SK-N-SH (cell line): ENCODE results near the gene YBX2. TPM values are rescaled to one million over a fixed set of nuclear protein-coding genes. Genes with fewer than 3 reads are reported as not detected.

Source experiments
- CTCF ChIA-PET: fragments of 300-600, 350-600 bp; formaldehyde crosslinking; extraction: SDS; loops from one replicate; lab custom pipeline; 2021; lab: Yijun Ruan, JAX
- POLR2A ChIA-PET: fragments of 350-600 bp; sonication (Branson Sonifier 250); formaldehyde crosslinking; extraction: SDS; loops from one replicate; lab custom pipeline; 2020; ENCODE audit warnings: antibody characterized with exemption, inconsistent platforms; lab: Yijun Ruan, JAX
- DNase-seq: peaks from one replicate; pipeline ENCODE4 v3.0.0; 2012
- H2AFZ ChIP-seq: fragments of 200-600 bp; sonication (generic); 2 replicates; pipeline ENCODE4 v1.8.1; 2016; ENCODE audit warnings: antibody characterized with exemption, mild to moderate bottlenecking, low read depth
- H3F3A ChIP-seq: fragments of 200-600 bp; sonication (generic); replicated peaks from 2 replicates; pipeline ENCODE3; 2016; ENCODE audit warnings: antibody characterized with exemption, mild to moderate bottlenecking; ENCODE audit not compliant: insufficient read depth
- H3K27ac ChIP-seq, 2 experiments: fragments of 200-500 bp in 1 of 2; fragments of 200-600 bp in 1 of 2; sonication (Bioruptor generic) in 1 of 2; sonication (generic), shearing (Covaris generic) in 1 of 2; 2 replicates each; pipeline versions ENCODE4 v1.5.1 to v1.6.1; 2014 to 2016; ENCODE audit warnings: low read depth in 2 of 2, inconsistent platforms in 1 of 2, low read length in 1 of 2, mild to moderate bottlenecking in 1 of 2, mixed read lengths in 1 of 2
- H3K27me3 ChIP-seq: fragments of 200-600 bp; sonication (generic), shearing (Covaris generic); 2 replicates; pipeline ENCODE4 v1.6.1; 2016; ENCODE audit warnings: mixed run types; ENCODE audit not compliant: insufficient read depth
- H3K36me3 ChIP-seq, 2 experiments: fragments of 200-500 bp in 1 of 2; fragments of 200-600 bp in 1 of 2; sonication (Bioruptor generic) in 1 of 2; sonication (generic) in 1 of 2; replicated peaks in 1 of 2; 2 replicates each; pipeline versions ENCODE3 to v1.5.1; 2014 to 2016; ENCODE audit warnings: low read length in 1 of 2, mild to moderate bottlenecking in 1 of 2; ENCODE audit not compliant: insufficient read depth in 2 of 2, control insufficient read depth in 1 of 2
- H3K4me1 ChIP-seq, 2 experiments: fragments of 200-500 bp in 1 of 2; fragments of 200-600 bp in 1 of 2; sonication (Bioruptor generic) in 1 of 2; sonication (generic), shearing (Covaris generic) in 1 of 2; 2 replicates each; pipeline versions ENCODE4 v1.5.1 to v1.6.1; 2014 to 2016; ENCODE audit warnings: low read depth in 1 of 2, low read length in 1 of 2, mixed run types in 1 of 2; ENCODE audit not compliant: insufficient read depth in 2 of 2, control insufficient read depth in 1 of 2
- H3K4me2 ChIP-seq: fragments of 200-600 bp; sonication (generic), shearing (Covaris generic); 2 replicates; pipeline ENCODE4 v1.6.1; 2017; ENCODE audit warnings: mixed run types
- H3K4me3 ChIP-seq, 2 experiments: fragments of 200-500 bp in 1 of 2; fragments of 200-600 bp in 1 of 2; sonication (Bioruptor generic) in 1 of 2; sonication (generic), shearing (Covaris generic) in 1 of 2; 2 replicates each; pipeline versions ENCODE4 v1.5.1 to v1.8.1; 2014 to 2016; ENCODE audit warnings: low read depth in 2 of 2, inconsistent platforms in 1 of 2, low read length in 1 of 2, mild to moderate bottlenecking in 1 of 2, mixed read lengths in 1 of 2, moderate library complexity in 1 of 2
- H3K79me2 ChIP-seq: fragments of 200-600 bp; sonication (generic); 2 replicates; pipeline ENCODE4 v1.8.1; 2017; ENCODE audit warnings: mild to moderate bottlenecking; ENCODE audit not compliant: insufficient read depth
- H3K9ac ChIP-seq: fragments of 200-600 bp; sonication (generic); 2 replicates; pipeline ENCODE4 v1.6.1; 2017; ENCODE audit warnings: mixed run types
- H3K9me2 ChIP-seq: fragments of 200-600 bp; sonication (generic); 2 replicates; pipeline ENCODE4 v1.6.1; 2017; ENCODE audit warnings: mixed run types
- H3K9me3 ChIP-seq: fragments of 200-600 bp; sonication (generic); 2 replicates; pipeline ENCODE4 v1.6.1; 2017; ENCODE audit warnings: mixed run types, mild to moderate bottlenecking, moderate library complexity
- H4K20me1 ChIP-seq: fragments of 200-600 bp; sonication (generic); 2 replicates; pipeline ENCODE4 v1.6.1; 2017; ENCODE audit warnings: mild to moderate bottlenecking, mixed run types; ENCODE audit not compliant: insufficient read depth
- CHD2 ChIP-seq: fragments of 150-350 bp; IDR thresholded peaks from 2 replicates; pipeline ENCODE4 v1.6.1; 2018; ENCODE audit warnings: low read length; ENCODE audit not compliant: partially characterized antibody
- CTCF ChIP-seq: fragments of 200-600 bp; sonication (generic); IDR thresholded peaks from 2 replicates; pipeline ENCODE4 v1.6.1; 2017; ENCODE audit warnings: antibody characterized with exemption, mild to moderate bottlenecking, moderate library complexity
- EZH2phosphoT487 ChIP-seq: fragments of 200-600 bp; sonication (generic); IDR thresholded peaks from 2 replicates; pipeline ENCODE4 v1.6.1; 2017; ENCODE audit warnings: low read depth, mixed run types, mild to moderate bottlenecking, antibody characterized with exemption, moderate library complexity, borderline replicate concordance
- GATA2 ChIP-seq: sonication (generic); formaldehyde crosslinking; IDR thresholded peaks from 2 replicates; pipeline ENCODE4 v1.5.0; 2020; ENCODE audit warnings: mild to moderate bottlenecking, missing genetic modification reagents
- IRF3 ChIP-seq: fragments of 150-350 bp; IDR thresholded peaks from 2 replicates; pipeline ENCODE4 v1.6.1; 2016; ENCODE audit warnings: mild to moderate bottlenecking, low read depth, low read length
- MAX ChIP-seq: IDR thresholded peaks from 2 replicates; pipeline ENCODE4 v1.4.0; 2012; ENCODE audit warnings: low read depth
- MEF2A ChIP-seq: IDR thresholded peaks from 2 replicates; pipeline ENCODE4 v1.4.0; 2012; ENCODE audit warnings: low read depth, borderline replicate concordance
- NRF1 ChIP-seq: IDR thresholded peaks from 2 replicates; pipeline ENCODE4 v1.6.1; 2012; ENCODE audit warnings: low read depth, mild to moderate bottlenecking, low read length
- RAD21 ChIP-seq: IDR thresholded peaks from 2 replicates; pipeline ENCODE4 v1.6.1; 2012; ENCODE audit warnings: mild to moderate bottlenecking, low read length
- REST ChIP-seq: IDR thresholded peaks from 2 replicates; pipeline ENCODE4 v1.6.1; 2012; ENCODE audit warnings: mild to moderate bottlenecking, low read depth, low read length, moderate library complexity
- RXRA ChIP-seq: IDR thresholded peaks from 2 replicates; pipeline ENCODE4 v1.4.0; 2012; ENCODE audit warnings: low read depth, mild to moderate bottlenecking, borderline replicate concordance
- SIN3A ChIP-seq: IDR thresholded peaks from 2 replicates; pipeline ENCODE4 v1.6.1; 2012; ENCODE audit warnings: low read depth, mild to moderate bottlenecking, low read length, moderate library complexity, borderline replicate concordance
- SMC3 ChIP-seq: IDR thresholded peaks from 2 replicates; pipeline ENCODE4 v1.6.1; 2012; ENCODE audit warnings: low read depth, low read length, improper control_type of control experiment
- TAF1 ChIP-seq: IDR thresholded peaks from 2 replicates; pipeline ENCODE4 v1.6.1; 2012; ENCODE audit warnings: low read depth, mild to moderate bottlenecking, low read length, moderate library complexity, borderline replicate concordance
- WGBS: methylation state at CpG from one replicate; pipeline ENCODE4 v1.1.6; 2017; ENCODE audit warnings: low lambda C conversion rate; 5-methylcytosine and 5-hydroxymethylcytosine counted together
- polyA plus RNA-seq, 3 experiments: library from polyadenylated mRNA; depleted of rRNA; stranded (reverse); fragments of >200 nt; gene quantifications; 2 replicates each; pipeline ENCODE4 v1.2.3, GENCODE V29; 2012

Gene YBX2
- polyA plus RNA-seq, 1 of the 3 experiments (the other 2 are of a cell fraction), result 0.54 TPM

- TF ChIP-seq RAD21, result no peak
- TF ChIP-seq GATA2 (CRISPR knock-in tag), result no peak
- TF ChIP-seq TAF1, result no peak
- TF ChIP-seq CTCF, result no peak
- no peak for TF ChIP-seq CHD2
- TF ChIP-seq RXRA, result no peak
- TF ChIP-seq REST, result no peak
- TF ChIP-seq SMC3, result no peak
- no peak for TF ChIP-seq MAX
- no peak for TF ChIP-seq NRF1
- TF ChIP-seq SIN3A, result no peak
- TF ChIP-seq EZH2phosphoT487, result no peak
- TF ChIP-seq IRF3, result no peak
- TF ChIP-seq MEF2A, result no peak
- TF ChIP-seq, all 33 proteins: peak for 0
- peak overlapping the region; percentile 86 for H3K4me2 ChIP-seq
- no peaks in the 10 kb centered on the region for H3K27me3 ChIP-seq
- DNase-seq, result no peak
- no peaks in the 10 kb centered on the region for H3K9me2 ChIP-seq
- H3K9me3 ChIP-seq, result no peaks in the 10 kb centered on the region
- ChIA-PET POLR2A (no interaction called here), CTCF (interaction anchor here (1.0 to 8.4 kb wide), 2 partner anchors 17 to 46 kb away, joined by 4 to 55 read pairs; partner anchors contain the start of gene SLC2A4)
- peaks cover 5 to 39% of the 10 kb centered on the region in 2 experiments for H3K36me3 ChIP-seq
- H3F3A ChIP-seq, result no peaks in the 10 kb centered on the region
- H4K20me1 ChIP-seq, result no peaks in the 10 kb centered on the region
- H3K4me1 ChIP-seq, result peaks cover 3 to 13% of the 10 kb centered on the region in 2 experiments; a peak in 2 of 4 replicates
- 96% methylated on average over 16 of the region's 17 CpGs for WGBS
- H3K4me3 ChIP-seq, result no peak overlapping the region
- no peak overlapping the region for H2AFZ ChIP-seq
- 0 out of 2 replicates have a peak overlapping the region, but pooled peaks have one; percentile 65 for H3K9ac ChIP-seq
- no peak overlapping the region for H3K27ac ChIP-seq
- H3K79me2 ChIP-seq, result peaks cover 17% of the 10 kb centered on the region; the same call in 1 of the 2 replicates
These were observed 33.1 kb upstream of the YBX2 start for GRCh38 chr17:7327501-7327900.
